ENCODE data around the gene RDH14.

Gene RDH14

GRCh38 chr2:18566145-18566769 lies 5.8 kb upstream of the RDH14 start:
- no peak for DNase-seq (ENCODE audit: low read depth in 2 of 2)

GRCh38 chr2:18560797-18561085 lies 288 bp upstream of the RDH14 start:
- DNase-seq (ENCODE audit: low read depth in 2 of 2) = no peak

GRCh38 chr2:18559531-18560030 lies 872 bp downstream of the RDH14 start:
- no peak for DNase-seq (ENCODE audit: low read depth in 2 of 2)

- DNase-seq (ENCODE audit: low read depth in 2 of 2) = no peak
Observed at GRCh38 chr2:18558458-18558857, 2.0 kb downstream of the RDH14 start.

GRCh38 chr2:18557121-18557520 lies 3.3 kb downstream of the RDH14 start:
- DNase-seq (ENCODE audit: low read depth in 2 of 2) = no peak

- DNase-seq (ENCODE audit: low read depth in 2 of 2) = no peak
Observed at GRCh38 chr2:18552351-18553077, 7.9 kb downstream of the RDH14 start.

- DNase-seq (ENCODE audit: low read depth in 2 of 2) = no peak
Observed at GRCh38 chr2:18551623-18552022, 8.8 kb downstream of the RDH14 start.

- DNase-seq (ENCODE audit: low read depth in 2 of 2) = no peak
Observed at GRCh38 chr2:18551169-18551568, 9.3 kb downstream of the RDH14 start.

- no peak for DNase-seq (ENCODE audit: low read depth in 2 of 2)
Observed at GRCh38 chr2:18550433-18550832, 10.0 kb downstream of the RDH14 start.

- no peak for DNase-seq (ENCODE audit: low read depth in 2 of 2)
Observed at GRCh38 chr2:18549083-18549482, 11.4 kb downstream of the RDH14 start.

GRCh38 chr2:18548621-18549020 lies 11.8 kb downstream of the RDH14 start:
- no peak for DNase-seq (ENCODE audit: low read depth in 2 of 2)

- DNase-seq (ENCODE audit: low read depth in 2 of 2) = no peak
Observed at GRCh38 chr2:18546567-18546966, 13.9 kb downstream of the RDH14 start.

- no peak for DNase-seq (ENCODE audit: low read depth in 2 of 2)
Observed at GRCh38 chr2:18545384-18545783, 15.1 kb downstream of the RDH14 start.

GRCh38 chr2:18544171-18544570 lies 16.3 kb downstream of the RDH14 start:
- no peak for DNase-seq (ENCODE audit: low read depth in 2 of 2)

GRCh38 chr2:18540872-18541271 lies 19.6 kb downstream of the RDH14 start:
- DNase-seq (ENCODE audit: low read depth in 2 of 2) = no peak

- DNase-seq (ENCODE audit: low read depth in 2 of 2) = no peak
Observed at GRCh38 chr2:18536697-18537096, 23.8 kb downstream of the RDH14 start.

- DNase-seq (ENCODE audit: low read depth in 2 of 2) = no peak
Observed at GRCh38 chr2:18536100-18536499, 24.4 kb downstream of the RDH14 start.

- no peak for DNase-seq (ENCODE audit: low read depth in 2 of 2)
Observed at GRCh38 chr2:18531194-18531593, 29.3 kb downstream of the RDH14 start.

GRCh38 chr2:18527822-18528221 lies 32.6 kb downstream of the RDH14 start:
- no peak for DNase-seq (ENCODE audit: low read depth in 2 of 2)

GRCh38 chr2:18527326-18527725 lies 33.1 kb downstream of the RDH14 start:
- DNase-seq (ENCODE audit: low read depth in 2 of 2) = no peak

- no peak for DNase-seq (ENCODE audit: low read depth in 2 of 2)
Observed at GRCh38 chr2:18526429-18526828, 34.0 kb downstream of the RDH14 start.

- DNase-seq (ENCODE audit: low read depth in 2 of 2) = no peak
Observed at GRCh38 chr2:18525852-18526251, 34.6 kb downstream of the RDH14 start.

- no peak for DNase-seq (ENCODE audit: low read depth in 2 of 2)
Observed at GRCh38 chr2:18525236-18525635, 35.2 kb downstream of the RDH14 start.

Data from stimulated activated CD8-positive, alpha-beta memory T cell treated with anti-CD3 and anti-CD28 coated beads, Interleukin-7, amount 100 ng/mL, for 1 hour (primary cell).